ENCODE data around the gene CD209.

DNA sequence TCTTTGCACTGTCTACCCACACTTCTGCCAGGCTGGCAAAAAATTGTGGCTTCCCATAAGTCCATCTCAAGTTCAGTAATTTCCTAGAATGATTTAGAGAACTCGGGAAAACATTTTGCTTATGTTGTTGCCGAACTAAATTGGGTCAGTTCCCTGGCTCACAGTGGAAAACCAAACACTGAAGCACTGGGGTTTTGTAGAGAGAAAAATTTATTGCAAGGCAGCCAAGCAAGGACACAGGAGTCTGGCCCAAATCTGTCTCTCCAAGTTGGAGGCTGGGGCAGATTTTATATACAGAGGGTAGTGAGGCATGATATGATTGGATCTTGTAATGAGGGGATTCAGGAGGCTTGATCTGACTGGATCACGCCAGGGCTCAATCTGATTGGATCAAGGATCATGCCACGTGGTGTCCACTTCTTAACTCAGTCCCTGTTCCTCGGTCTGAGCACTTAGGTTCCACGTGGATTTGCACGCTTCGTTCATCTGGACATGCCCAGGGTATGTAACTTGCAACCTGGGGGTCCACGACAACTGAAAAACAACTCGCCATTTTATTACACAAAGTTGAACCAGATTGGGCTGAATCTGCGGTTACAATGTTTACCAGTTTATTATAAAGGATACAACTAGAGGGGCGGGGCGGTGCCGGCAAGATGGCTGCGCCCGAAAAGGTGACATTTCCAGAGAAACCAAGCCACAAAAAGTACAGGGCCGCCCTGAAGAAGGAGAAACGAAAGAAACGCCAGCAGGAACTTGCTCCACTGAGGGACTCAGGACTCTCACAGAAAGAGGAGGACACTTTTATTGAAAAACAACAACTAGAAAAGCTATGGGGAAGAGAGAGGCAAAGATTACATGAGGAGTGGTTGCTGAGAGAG is 7.3 kb downstream of the CD209 start:
- TF ChIP-seq, protein P1, sequence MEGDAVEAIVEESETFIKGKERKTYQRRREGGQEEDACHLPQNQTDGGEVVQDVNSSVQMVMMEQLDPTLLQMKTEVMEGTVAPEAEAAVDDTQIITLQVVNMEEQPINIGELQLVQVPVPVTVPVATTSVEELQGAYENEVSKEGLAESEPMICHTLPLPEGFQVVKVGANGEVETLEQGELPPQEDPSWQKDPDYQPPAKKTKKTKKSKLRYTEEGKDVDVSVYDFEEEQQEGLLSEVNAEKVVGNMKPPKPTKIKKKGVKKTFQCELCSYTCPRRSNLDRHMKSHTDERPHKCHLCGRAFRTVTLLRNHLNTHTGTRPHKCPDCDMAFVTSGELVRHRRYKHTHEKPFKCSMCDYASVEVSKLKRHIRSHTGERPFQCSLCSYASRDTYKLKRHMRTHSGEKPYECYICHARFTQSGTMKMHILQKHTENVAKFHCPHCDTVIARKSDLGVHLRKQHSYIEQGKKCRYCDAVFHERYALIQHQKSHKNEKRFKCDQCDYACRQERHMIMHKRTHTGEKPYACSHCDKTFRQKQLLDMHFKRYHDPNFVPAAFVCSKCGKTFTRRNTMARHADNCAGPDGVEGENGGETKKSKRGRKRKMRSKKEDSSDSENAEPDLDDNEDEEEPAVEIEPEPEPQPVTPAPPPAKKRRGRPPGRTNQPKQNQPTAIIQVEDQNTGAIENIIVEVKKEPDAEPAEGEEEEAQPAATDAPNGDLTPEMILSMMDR (IDR thresholded peaks at IDR 0.05), result no peak
- no peak for TF ChIP-seq EZH2 (IDR thresholded peaks at IDR 0.05)

Measured in neural progenitor cell (in vitro differentiated cells).